ENCODE results near the gene USO1.
"Not testable (repeated sequence)": the region's sequence is repeated elsewhere in the genome, so short reads cannot be mapped to it uniquely, and the experiment has no call there.

Gene USO1

GRCh38 chr4:75752637-75753036 lies 28.3 kb downstream of the USO1 start:
- H3K4me3 ChIP-seq (ENCODE audit: low read length) = no peak overlapping the region
- no peak for TF ChIP-seq ZNF274 (IDR thresholded peaks at IDR 0.05; ENCODE audit: low read depth, low read length)

GRCh38 chr4:75769036-75769435 lies 44.7 kb downstream of the USO1 start:
- no peak for TF ChIP-seq ZNF274 (IDR thresholded peaks at IDR 0.05; ENCODE audit: low read depth, low read length)

GRCh38 chr4:75771607-75772006 lies 47.2 kb downstream of the USO1 start:
- TF ChIP-seq ZNF274 (IDR thresholded peaks at IDR 0.05; ENCODE audit: low read depth, low read length) = no peak
- H3K4me3 ChIP-seq (ENCODE audit: low read length) = no peak overlapping the region

More at GRCh38 chr4:75769036-75769435, 44.7 kb downstream of the USO1 start:
- no peak overlapping the region for H3K4me3 ChIP-seq (ENCODE audit: low read length)

- no peak for TF ChIP-seq ZNF274 (IDR thresholded peaks at IDR 0.05; ENCODE audit: low read depth, low read length)
- H3K4me3 ChIP-seq (ENCODE audit: low read length) = no peak overlapping the region
Observed at GRCh38 chr4:75777589-75777988, 53.2 kb downstream of the USO1 start.

GRCh38 chr4:75779105-75779757 lies 54.9 kb downstream of the USO1 start:
- no peak for TF ChIP-seq ZNF274 (IDR thresholded peaks at IDR 0.05; ENCODE audit: low read depth, low read length)
- no peak overlapping the region for H3K4me3 ChIP-seq (ENCODE audit: low read length)

- no peak for TF ChIP-seq ZNF274 (IDR thresholded peaks at IDR 0.05; ENCODE audit: low read depth, low read length)
- no peak overlapping the region for H3K4me3 ChIP-seq (ENCODE audit: low read length)
Observed at GRCh38 chr4:75781305-75781704, 56.9 kb downstream of the USO1 start.

GRCh38 chr4:75786526-75786925 lies 62.1 kb downstream of the USO1 start:
- TF ChIP-seq ZNF274 (IDR thresholded peaks at IDR 0.05; ENCODE audit: low read depth, low read length) = no peak
- no peak overlapping the region for H3K4me3 ChIP-seq (ENCODE audit: low read length)

GRCh38 chr4:75786938-75787337 lies 62.6 kb downstream of the USO1 start:
- no peak for TF ChIP-seq ZNF274 (IDR thresholded peaks at IDR 0.05; ENCODE audit: low read depth, low read length)
- no peak overlapping the region for H3K4me3 ChIP-seq (ENCODE audit: low read length)

- H3K4me3 ChIP-seq (ENCODE audit: low read length) = no peak overlapping the region
- no peak for TF ChIP-seq ZNF274 (IDR thresholded peaks at IDR 0.05; ENCODE audit: low read depth, low read length)
Observed at GRCh38 chr4:75790024-75790423, 65.6 kb downstream of the USO1 start.

GRCh38 chr4:75800972-75801371 lies 76.6 kb downstream of the USO1 start:
- no peak overlapping the region for H3K4me3 ChIP-seq (ENCODE audit: low read length)
- TF ChIP-seq ZNF274 (IDR thresholded peaks at IDR 0.05; ENCODE audit: low read depth, low read length) = no peak

GRCh38 chr4:75806035-75806434 lies 81.7 kb downstream of the USO1 start:
- not testable (repeated sequence) for H3K4me3 ChIP-seq (ENCODE audit: low read length)

GRCh38 chr4:75817901-75818300 lies 93.5 kb downstream of the USO1 start:
- no peak for TF ChIP-seq ZNF274 (IDR thresholded peaks at IDR 0.05; ENCODE audit: low read depth, low read length)
- H3K4me3 ChIP-seq (ENCODE audit: low read length) = no peak overlapping the region

GRCh38 chr4:75819121-75819520 lies 94.7 kb downstream of the USO1 start:
- no peak overlapping the region for H3K4me3 ChIP-seq (ENCODE audit: low read length)
- TF ChIP-seq ZNF274 (IDR thresholded peaks at IDR 0.05; ENCODE audit: low read depth, low read length) = no peak

GRCh38 chr4:75820197-75820596 lies 95.8 kb downstream of the USO1 start:
- no peak for TF ChIP-seq ZNF274 (IDR thresholded peaks at IDR 0.05; ENCODE audit: low read depth, low read length)
- H3K4me3 ChIP-seq (ENCODE audit: low read length) = no peak overlapping the region

GRCh38 chr4:75820676-75821075 lies 96.3 kb downstream of the USO1 start:
- no peak for TF ChIP-seq ZNF274 (IDR thresholded peaks at IDR 0.05; ENCODE audit: low read depth, low read length)

GRCh38 chr4:75821216-75821615 lies 96.8 kb downstream of the USO1 start:
- no peak for TF ChIP-seq ZNF274 (IDR thresholded peaks at IDR 0.05; ENCODE audit: low read depth, low read length)
- H3K4me3 ChIP-seq (ENCODE audit: low read length) = no peak overlapping the region

More at GRCh38 chr4:75820676-75821075, 96.3 kb downstream of the USO1 start:
- H3K4me3 ChIP-seq (ENCODE audit: low read length) = no peak overlapping the region
